ENCODE measurements around the gene GMDS. TPM values are rescaled to one million over a fixed set of nuclear protein-coding genes. Genes with fewer than 3 reads are reported as not detected.
A peak's percentile ranks its signal among the peaks of the same experiment; 100 is the strongest.

The GMDS gene
- total RNA-seq, 8 experiments from 2014 or later: 4.5 to 61.7 (median 6.9) TPM

GRCh38 chr6:2129182-2129621, 116.2 kb downstream of the GMDS start:
- 47 to 75% (median 57%) methylated on average over 2 to 7 of the region's 7 CpGs; no CpG with 5 or more reads in 3 of the 10 experiments for WGBS, 10 experiments
- in situ Hi-C loops (cut with MboI; ENCODE audit: low pct_unique_long_range_greater_than_20kb in 2 of 9, low sequenced_read_pairs in 9 of 9, unreplicated experiment in 9 of 9): no loop called here
- H3K4me3 ChIP-seq: no peak overlapping the region
- no peak overlapping the region for H3K27ac ChIP-seq
- no peak for ATAC-seq (replicated peaks in 6 of 8)
- H3K4me1 ChIP-seq (replicated peaks in 1 of 2): no peaks in the 10 kb centered on the region

GRCh38 chr6:2127484-2127911, 117.9 kb downstream of the GMDS start:
- Histone ChIP-seq H3K27ac (no peak overlapping the region), H3K4me1 (replicated peaks in 1 of 2) (no peaks in the 10 kb centered on the region), H3K4me3 (no peak overlapping the region)
- in situ Hi-C loops (cut with MboI; ENCODE audit: low pct_unique_long_range_greater_than_20kb in 2 of 9, low sequenced_read_pairs in 9 of 9, unreplicated experiment in 9 of 9): no loop called here
- ATAC-seq (replicated peaks in 6 of 8): no peak
- WGBS, 10 experiments: 20 to 96% (median 79%) methylated on average over 1 to 4 of the region's 12 CpGs; no CpG with 5 or more reads in 6 of the 10 experiments

- Histone ChIP-seq H3K4me1 (replicated peaks in 1 of 2) (no peaks in the 10 kb centered on the region), H3K4me3 (no peak overlapping the region), H3K27ac (no peak overlapping the region)
- peak in 2 of 8 experiments; percentile 62 to 81 for ATAC-seq (replicated peaks in 6 of 8)
- in situ Hi-C loops (cut with MboI; ENCODE audit: low pct_unique_long_range_greater_than_20kb in 2 of 9, low sequenced_read_pairs in 9 of 9, unreplicated experiment in 9 of 9): no loop called here
- WGBS, 10 experiments: 83 to 100% (median 97%) methylated on average over 1 to 7 of the region's 7 CpGs; no CpG with 5 or more reads in 1 of the 10 experiments
These were observed 119.1 kb downstream of the GMDS start for GRCh38 chr6:2126351-2126750.

- Histone ChIP-seq H3K27ac (no peak overlapping the region), H3K4me1 (replicated peaks in 1 of 2) (no peaks in the 10 kb centered on the region), H3K4me3 (no peak overlapping the region)
- in situ Hi-C loops (cut with MboI; ENCODE audit: low pct_unique_long_range_greater_than_20kb in 2 of 9, low sequenced_read_pairs in 9 of 9, unreplicated experiment in 9 of 9): no loop called here
- WGBS, 10 experiments: 60 to 100% (median 85%) methylated on average over 1 to 3 of the region's 3 CpGs; no CpG with 5 or more reads in 3 of the 10 experiments
- ATAC-seq (replicated peaks in 6 of 8): no peak
These were observed 120.2 kb downstream of the GMDS start for GRCh38 chr6:2125158-2125557.

- Histone ChIP-seq H3K4me1 (replicated peaks in 1 of 2) (no peaks in the 10 kb centered on the region), H3K4me3 (no peak overlapping the region), H3K27ac (no peak overlapping the region)
- 60 to 96% (median 93%) methylated on average over 3 to 11 of the region's 11 CpGs; no CpG with 5 or more reads in 2 of the 10 experiments for WGBS, 10 experiments
- ATAC-seq (replicated peaks in 6 of 8): peak in 1 of 8 experiments; percentile 65
- in situ Hi-C loops (cut with MboI; ENCODE audit: low pct_unique_long_range_greater_than_20kb in 2 of 9, low sequenced_read_pairs in 9 of 9, unreplicated experiment in 9 of 9): loop anchor here in 2 of 9 experiments (25.0 kb wide), 2 partner anchors 213 to 512 kb away; partner anchors contain the start of gene FOXC1 (in 2 of the 2)
These were observed 121.1 kb downstream of the GMDS start for GRCh38 chr6:2124260-2124709.

GRCh38 chr6:2120912-2121311, 124.5 kb downstream of the GMDS start:
- H3K4me1 ChIP-seq (replicated peaks in 1 of 2): no peaks in the 10 kb centered on the region
- in situ Hi-C loops (cut with MboI; ENCODE audit: low pct_unique_long_range_greater_than_20kb in 2 of 9, low sequenced_read_pairs in 9 of 9, unreplicated experiment in 9 of 9): loop anchor here in 2 of 9 experiments (25.0 kb wide), 2 partner anchors 216 to 509 kb away; partner anchors contain the start of gene FOXC1 (in 2 of the 2)
- WGBS, 10 experiments: 92 to 100% (median 100%) methylated on average over 1 to 2 of the region's 3 CpGs; no CpG with 5 or more reads in 3 of the 10 experiments
- H3K4me3 ChIP-seq: no peak overlapping the region
- no peak overlapping the region for H3K27ac ChIP-seq
- no peak for ATAC-seq (replicated peaks in 6 of 8)

- H3K4me1 ChIP-seq (replicated peaks in 1 of 2): no peaks in the 10 kb centered on the region
- no peak for ATAC-seq (replicated peaks in 6 of 8)
- in situ Hi-C loops (cut with MboI; ENCODE audit: low pct_unique_long_range_greater_than_20kb in 2 of 9, low sequenced_read_pairs in 9 of 9, unreplicated experiment in 9 of 9): loop anchor here in 2 of 9 experiments (25.0 kb wide), 2 partner anchors 218 to 507 kb away; partner anchors contain the start of gene FOXC1 (in 2 of the 2)
- whole genome bisulfite sequencing, 10 experiments: 83 to 100% (median 100%) methylated on average over 1 of the region's 1 CpG; no CpG with 5 or more reads in 2 of the 10 experiments
- H3K4me3 ChIP-seq: no peak overlapping the region
- H3K27ac ChIP-seq: no peak overlapping the region
These were observed 126.1 kb downstream of the GMDS start for GRCh38 chr6:2119275-2119674.

- H3K27ac ChIP-seq: no peak overlapping the region
- no peaks in the 10 kb centered on the region for H3K4me1 ChIP-seq (replicated peaks in 1 of 2)
- WGBS, 10 experiments: 36 to 100% (median 88%) methylated on average over 1 of the region's 1 CpG; no CpG with 5 or more reads in 3 of the 10 experiments
- in situ Hi-C loops (cut with MboI; ENCODE audit: low pct_unique_long_range_greater_than_20kb in 2 of 9, low sequenced_read_pairs in 9 of 9, unreplicated experiment in 9 of 9): loop anchor here in 2 of 9 experiments (25.0 kb wide), 2 partner anchors 219 to 506 kb away; partner anchors contain the start of gene FOXC1 (in 2 of the 2)
- ATAC-seq (replicated peaks in 6 of 8): no peak
- no peak overlapping the region for H3K4me3 ChIP-seq
These were observed 127.3 kb downstream of the GMDS start for GRCh38 chr6:2118136-2118535.

- Histone ChIP-seq H3K4me1 (replicated peaks in 1 of 2) (no peaks in the 10 kb centered on the region), H3K27ac (no peak overlapping the region), H3K4me3 (no peak overlapping the region)
- no peak for ATAC-seq (replicated peaks in 6 of 8)
- in situ Hi-C loops (cut with MboI; ENCODE audit: low pct_unique_long_range_greater_than_20kb in 2 of 9, low sequenced_read_pairs in 9 of 9, unreplicated experiment in 9 of 9): loop anchor here in 2 of 9 experiments (25.0 kb wide), 2 partner anchors 220 to 505 kb away; partner anchors contain the start of gene FOXC1 (in 2 of the 2)
- 85 to 100% (median 97%) methylated on average over 1 to 7 of the region's 7 CpGs for WGBS, 10 experiments
These were observed 128.0 kb downstream of the GMDS start for GRCh38 chr6:2117447-2117846.

GRCh38 chr6:2116496-2116895, 128.9 kb downstream of the GMDS start:
- in situ Hi-C loops (cut with MboI; ENCODE audit: low pct_unique_long_range_greater_than_20kb in 2 of 9, low sequenced_read_pairs in 9 of 9, unreplicated experiment in 9 of 9): loop anchor here in 2 of 9 experiments (25.0 kb wide), 2 partner anchors 221 to 504 kb away; partner anchors contain the start of gene FOXC1 (in 2 of the 2)
- no peaks in the 10 kb centered on the region for H3K4me1 ChIP-seq (replicated peaks in 1 of 2)
- no peak for ATAC-seq (replicated peaks in 6 of 8)
- no peak overlapping the region for H3K27ac ChIP-seq
- no peak overlapping the region for H3K4me3 ChIP-seq
- WGBS, 10 experiments: 20 to 100% (median 86%) methylated on average over 1 to 2 of the region's 2 CpGs; no CpG with 5 or more reads in 1 of the 10 experiments

GRCh38 chr6:2114100-2114499, 131.3 kb downstream of the GMDS start:
- in situ Hi-C loops (cut with MboI; ENCODE audit: low pct_unique_long_range_greater_than_20kb in 2 of 9, low sequenced_read_pairs in 9 of 9, unreplicated experiment in 9 of 9): loop anchor here in 2 of 9 experiments (25.0 kb wide), 2 partner anchors 223 to 502 kb away; partner anchors contain the start of gene FOXC1 (in 2 of the 2)
- no peak overlapping the region for H3K4me3 ChIP-seq
- H3K4me1 ChIP-seq (replicated peaks in 1 of 2): no peaks in the 10 kb centered on the region
- 91 to 100% (median 100%) methylated on average over 1 of the region's 1 CpG; no CpG with 5 or more reads in 1 of the 10 experiments for WGBS, 10 experiments
- no peak overlapping the region for H3K27ac ChIP-seq
- no peak for ATAC-seq (replicated peaks in 6 of 8)

- H3K4me3 ChIP-seq: no peak overlapping the region
- no peaks in the 10 kb centered on the region for H3K4me1 ChIP-seq (replicated peaks in 1 of 2)
- in situ Hi-C loops (cut with MboI; ENCODE audit: low pct_unique_long_range_greater_than_20kb in 2 of 9, low sequenced_read_pairs in 9 of 9, unreplicated experiment in 9 of 9): loop anchor here in 2 of 9 experiments (25.0 kb wide), 2 partner anchors 226 to 499 kb away; partner anchors contain the start of gene FOXC1 (in 2 of the 2)
- ATAC-seq (replicated peaks in 6 of 8): no peak
- WGBS, 10 experiments: 62 to 100% (median 95%) methylated on average over 2 to 5 of the region's 5 CpGs; no CpG with 5 or more reads in 1 of the 10 experiments
- no peak overlapping the region for H3K27ac ChIP-seq
These were observed 134.2 kb downstream of the GMDS start for GRCh38 chr6:2111162-2111677.

- in situ Hi-C loops (cut with MboI; ENCODE audit: low pct_unique_long_range_greater_than_20kb in 2 of 9, low sequenced_read_pairs in 9 of 9, unreplicated experiment in 9 of 9): loop anchor here in 2 of 9 experiments (25.0 kb wide), 2 partner anchors 227 to 498 kb away; partner anchors contain the start of gene FOXC1 (in 2 of the 2)
- WGBS, 10 experiments: 65 to 100% (median 87%) methylated on average over 1 to 4 of the region's 4 CpGs
- H3K27ac ChIP-seq: no peak overlapping the region
- no peaks in the 10 kb centered on the region for H3K4me1 ChIP-seq (replicated peaks in 1 of 2)
- no peak overlapping the region for H3K4me3 ChIP-seq
- ATAC-seq (replicated peaks in 6 of 8): peak in 1 of 8 experiments; percentile 17
These were observed 134.9 kb downstream of the GMDS start for GRCh38 chr6:2110504-2110903.

Data from motor neuron (in vitro differentiated cells).